TTC549 (cell line): Measurements from ENCODE around the gene FBXO24.

Experiments
- FAIRE-seq: peaks from 2 replicates; lab custom pipeline; 2012; peaks lifted over from hg19 to GRCh38; lab: Jason Lieb, UNC

Gene FBXO24

DNA sequence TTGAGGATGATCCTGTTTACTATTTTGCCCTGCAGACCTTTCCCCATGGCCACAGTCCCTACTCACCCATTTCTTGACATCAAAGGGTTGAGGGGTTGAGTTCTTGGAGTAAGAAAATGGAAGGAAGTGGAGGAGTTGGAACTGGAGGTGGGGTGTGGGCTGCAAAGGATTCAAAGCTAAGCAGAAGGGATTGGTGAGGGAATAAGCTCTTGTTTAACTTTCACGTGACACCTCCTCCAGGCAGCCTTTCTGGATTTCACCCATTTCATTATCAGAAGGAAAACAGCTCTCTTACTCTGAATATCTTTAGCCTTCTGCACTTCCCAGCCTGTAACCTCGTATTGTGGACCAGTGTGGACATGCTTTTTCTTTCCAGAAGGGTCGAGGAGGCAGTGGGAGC, 39.9 kb downstream of the FBXO24 start:
- FAIRE-seq, result no peak

DNA sequence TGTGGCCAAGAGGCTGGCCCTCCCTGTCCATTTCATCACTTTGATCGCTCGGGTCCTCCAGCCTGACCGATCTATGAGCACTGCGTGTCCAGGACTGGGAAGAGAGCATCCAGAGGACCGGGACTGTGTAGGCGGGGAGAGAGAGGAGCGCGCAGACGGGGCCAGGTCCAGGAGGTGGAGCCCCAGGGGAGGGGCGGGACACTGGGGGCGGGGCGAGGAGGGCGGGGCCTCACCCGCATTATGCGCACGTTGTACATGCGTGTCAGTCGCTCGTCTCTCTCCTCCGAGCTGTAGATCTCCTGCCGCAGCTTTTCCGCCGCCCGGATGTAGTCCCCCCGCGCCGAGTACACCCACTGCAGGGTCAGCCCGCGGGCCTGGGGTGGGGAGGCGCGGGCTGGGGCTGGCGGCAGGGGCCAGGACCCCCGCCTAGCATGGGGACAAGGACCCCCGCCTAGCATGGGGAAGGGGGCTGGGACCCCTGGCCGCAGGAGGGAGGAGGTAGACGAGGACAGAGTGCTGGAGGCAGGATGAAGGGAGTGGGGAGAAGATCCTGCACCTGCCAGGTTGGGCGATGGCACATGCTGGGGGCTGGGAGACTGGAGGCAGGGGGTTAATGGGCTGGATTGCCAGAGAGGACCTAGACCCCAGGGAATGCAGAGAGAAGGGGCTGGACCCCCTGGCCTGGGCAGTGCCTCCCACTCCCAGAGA, 40.6 kb downstream of the FBXO24 start:
- FAIRE-seq, result no peak

DNA sequence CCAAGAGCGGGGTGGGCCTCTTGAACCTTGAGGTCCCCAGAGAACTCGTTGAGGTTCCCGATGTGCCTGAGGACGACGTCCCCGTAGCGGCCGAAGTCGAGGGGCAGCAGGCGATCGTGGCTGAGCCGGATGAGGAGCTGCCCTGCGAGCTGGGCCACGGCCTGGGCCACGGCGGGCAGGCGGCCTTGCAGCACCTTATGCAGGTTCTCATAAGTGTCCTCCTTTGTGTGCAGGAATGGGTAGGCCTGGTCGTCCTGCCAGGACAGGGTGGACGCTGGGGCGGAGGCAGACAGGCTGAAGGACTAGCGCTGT, 41.1 kb downstream of the FBXO24 start:
- FAIRE-seq, result no peak

DNA sequence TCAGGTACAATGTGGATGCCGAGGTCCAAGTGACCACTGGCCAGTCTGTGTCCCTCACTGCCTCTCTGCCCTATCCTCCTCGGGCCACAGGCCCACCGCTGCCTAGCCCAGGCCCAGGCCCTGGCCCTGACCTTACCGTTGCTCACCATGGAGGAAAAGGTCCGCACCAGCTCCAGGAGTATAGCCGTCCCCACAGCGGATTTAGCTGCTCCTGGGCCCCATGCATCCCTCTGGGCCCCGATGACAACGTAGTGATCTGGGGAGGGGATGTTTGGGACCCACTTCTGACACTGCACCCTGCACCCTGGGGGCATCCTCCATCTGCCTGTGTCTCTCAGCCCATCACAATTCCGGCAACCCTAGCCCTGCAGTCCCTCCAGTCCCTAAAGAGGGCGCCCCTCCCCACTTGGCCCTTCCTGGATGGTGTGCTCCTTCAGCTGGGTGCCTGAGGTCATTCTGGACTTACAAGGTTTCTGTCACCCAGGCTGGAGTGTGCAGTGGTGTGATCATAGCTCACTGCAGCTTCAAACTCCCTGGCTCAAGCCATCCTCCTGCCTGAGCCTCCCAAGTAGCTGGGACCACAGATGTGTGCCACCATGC, 43.1 kb downstream of the FBXO24 start:
- FAIRE-seq, result no peak

DNA sequence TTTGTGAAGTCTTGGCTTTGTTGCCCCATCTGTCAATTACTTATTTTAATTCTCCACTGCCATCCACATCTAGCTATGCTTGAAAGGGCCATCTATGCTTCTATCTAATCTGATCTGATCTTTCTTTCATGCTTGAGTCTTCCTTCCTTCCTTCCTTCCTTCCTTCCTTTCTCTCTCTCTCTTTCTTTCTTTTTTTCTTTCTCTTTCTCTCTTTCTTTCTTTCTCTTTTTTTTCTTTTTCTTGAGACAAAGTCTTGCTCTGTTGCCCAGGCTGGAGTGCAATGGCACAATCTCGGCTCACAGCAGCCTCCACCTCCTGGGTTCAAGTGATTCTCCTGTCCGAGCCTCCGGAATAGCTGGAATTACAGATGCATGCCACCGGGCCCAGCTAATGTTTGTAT, 43.9 kb downstream of the FBXO24 start:
- FAIRE-seq, result no peak

DNA sequence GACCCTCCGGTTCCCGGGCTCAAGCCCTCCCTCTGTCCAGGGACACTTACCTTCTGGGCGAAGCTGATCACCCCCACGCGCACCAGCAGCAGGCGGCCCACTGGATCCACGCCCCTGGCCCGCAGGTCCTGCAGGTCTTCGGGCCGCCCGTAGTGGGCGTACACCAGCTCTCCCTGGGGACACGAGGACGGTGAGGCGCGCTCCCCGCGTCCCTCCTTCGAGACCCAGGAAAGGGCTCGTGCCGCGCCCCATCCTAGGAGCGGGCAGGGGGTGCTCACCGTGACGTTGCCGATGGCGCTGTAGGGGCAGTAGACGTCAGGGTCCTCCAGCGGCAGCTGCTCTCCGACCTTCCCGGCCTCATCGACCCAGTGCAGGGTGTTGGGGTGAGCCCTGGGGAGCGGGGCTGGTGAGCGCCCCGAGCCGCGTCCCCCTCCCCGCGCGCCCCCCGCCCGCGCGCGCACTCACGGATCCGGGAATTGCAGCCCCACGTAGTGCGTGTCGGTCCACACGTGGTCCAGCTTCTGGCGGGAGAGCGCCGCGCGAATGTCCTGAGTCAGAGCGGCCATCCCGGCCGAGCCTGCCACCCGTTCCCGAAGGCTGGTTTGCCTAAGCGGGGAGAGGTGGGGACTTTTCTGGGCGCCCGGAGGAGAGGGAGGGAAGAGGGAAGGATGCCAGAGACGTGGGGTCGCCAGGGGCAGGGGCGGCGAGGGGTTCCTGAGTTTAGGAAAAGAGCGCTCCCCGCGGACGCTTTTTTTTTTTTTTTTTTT, 47.0 kb downstream of the FBXO24 start:
- no peak for FAIRE-seq

DNA sequence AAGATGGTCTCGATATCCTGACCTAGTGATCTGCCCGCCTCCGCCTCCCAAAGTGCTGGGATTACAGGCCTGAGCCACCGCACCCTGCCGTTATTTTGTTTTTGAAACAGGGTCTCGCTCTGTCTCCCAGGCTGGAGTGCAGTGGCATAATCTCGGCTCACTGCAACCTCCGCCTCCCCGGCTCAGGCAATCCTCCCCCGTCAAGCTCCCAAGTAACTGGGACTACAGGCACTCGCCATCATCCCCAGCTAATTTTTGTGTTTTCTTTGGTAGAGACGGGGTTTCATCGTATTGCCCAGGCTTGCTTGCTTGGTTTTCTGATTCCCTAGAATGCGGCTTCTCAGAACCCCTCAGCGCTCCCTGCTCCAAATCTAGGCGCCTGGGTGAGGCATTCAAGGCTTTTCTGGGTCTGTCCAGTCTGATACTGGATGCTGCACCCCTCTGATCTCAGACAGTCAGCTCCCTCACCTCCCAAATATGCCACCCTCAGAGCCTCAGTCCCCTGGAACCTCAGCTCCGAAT, 53.9 kb downstream of the FBXO24 start:
- no peak for FAIRE-seq

DNA sequence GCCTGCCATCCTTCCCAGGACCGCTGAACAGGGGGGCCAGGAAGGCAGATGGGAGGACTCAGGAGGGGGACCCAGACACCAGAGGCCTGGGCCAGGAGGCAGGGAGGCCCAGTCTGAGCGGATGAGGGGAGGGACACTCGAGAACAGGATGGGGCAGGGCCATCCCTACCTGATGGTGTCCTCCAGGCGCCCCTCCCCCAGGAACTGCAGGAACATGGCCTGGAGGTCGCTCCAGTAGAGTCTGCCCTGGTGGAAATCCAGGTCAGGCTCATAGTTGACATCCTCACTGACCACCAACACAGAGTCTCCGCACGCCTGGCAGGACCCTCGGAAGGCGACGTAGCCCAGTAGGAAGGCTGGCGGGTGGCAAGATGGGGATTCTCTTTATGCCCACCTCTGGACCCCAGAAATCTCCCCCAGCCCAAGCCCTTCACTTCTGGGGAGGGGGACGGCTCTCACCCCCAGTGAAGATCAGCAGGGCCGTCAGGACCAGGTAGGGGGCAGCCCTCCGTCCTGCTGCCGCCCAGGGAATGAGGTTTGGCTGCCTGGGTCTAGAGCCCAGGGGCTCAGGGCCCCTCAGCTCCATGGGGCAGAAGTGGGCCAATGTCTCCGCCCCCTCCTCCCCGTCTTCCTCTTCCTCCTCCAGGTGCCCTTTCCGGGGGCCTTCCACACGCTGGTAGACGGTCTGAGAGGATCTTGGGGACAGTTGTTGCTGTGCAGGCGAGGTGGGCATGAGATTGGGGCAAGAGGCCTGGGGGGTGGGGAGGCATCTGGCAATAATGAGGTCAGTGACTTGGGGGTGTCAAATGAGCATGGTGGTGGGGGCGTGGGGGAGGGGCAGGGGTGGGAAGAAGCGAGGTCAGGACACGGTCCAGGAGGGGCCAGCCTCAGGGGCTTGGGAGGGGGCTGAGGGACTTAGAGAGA, 54.7 kb downstream of the FBXO24 start:
- FAIRE-seq, result no peak

DNA sequence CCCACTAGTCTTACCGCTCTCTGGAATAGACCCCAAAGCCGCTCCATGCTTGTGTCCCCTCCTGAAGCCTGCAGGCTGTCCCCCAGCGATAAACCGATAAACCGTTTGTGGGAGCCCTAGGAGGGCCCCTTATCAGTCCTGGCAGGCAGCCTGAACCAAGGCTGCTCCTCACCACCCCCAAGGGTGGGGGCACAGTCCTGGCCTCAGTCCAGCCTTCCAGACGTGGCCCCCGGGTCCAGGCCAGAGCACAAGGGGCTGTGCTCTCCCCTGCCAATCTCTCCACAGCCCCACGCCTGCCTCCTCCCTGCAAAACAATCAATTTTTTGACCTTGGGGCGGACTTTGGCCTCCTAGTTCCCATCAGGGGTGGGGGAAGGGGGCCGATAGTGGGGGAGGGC, 55.3 kb downstream of the FBXO24 start, which contains the start of gene TFR2:
Gene TFR2, minus strand, starts transcription at position 90 of the 397 bp plus-strand sequence. Its CDS starts 43 bp downstream, at position 47.
- FAIRE-seq, result no peak

DNA sequence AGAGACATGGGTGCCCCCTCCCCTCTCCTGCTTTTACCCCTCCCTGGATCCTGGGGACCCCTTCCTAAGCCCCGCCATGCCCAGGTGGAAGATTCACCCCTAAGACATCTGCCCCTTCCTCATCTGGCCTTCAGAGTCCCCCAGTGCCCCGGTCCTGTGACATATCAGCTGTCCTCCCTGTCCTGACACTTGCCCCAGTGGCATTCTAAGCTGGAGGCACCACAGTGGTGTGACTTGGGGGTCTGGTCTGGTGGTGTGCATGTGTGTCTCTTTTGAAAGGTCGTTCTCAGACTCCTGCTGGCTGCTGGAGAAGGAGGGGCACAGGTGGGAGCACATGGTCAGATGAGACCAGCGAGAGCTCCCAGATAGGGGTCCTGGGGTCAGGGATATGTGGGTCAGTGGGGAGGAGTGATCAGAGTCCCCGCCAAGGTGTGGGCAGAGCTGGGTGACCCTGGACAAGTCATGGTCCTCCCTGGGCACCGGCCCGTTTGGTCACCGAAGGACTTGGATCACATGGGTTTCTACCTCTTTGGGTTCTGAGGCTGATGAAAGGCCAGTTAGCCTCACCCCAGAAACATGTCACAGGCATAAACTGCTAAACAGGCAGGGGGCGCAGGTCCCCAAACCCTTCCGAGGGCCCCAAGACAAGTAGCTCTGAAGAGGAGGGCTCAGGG, 55.9 kb downstream of the FBXO24 start:
- no peak for FAIRE-seq

DNA sequence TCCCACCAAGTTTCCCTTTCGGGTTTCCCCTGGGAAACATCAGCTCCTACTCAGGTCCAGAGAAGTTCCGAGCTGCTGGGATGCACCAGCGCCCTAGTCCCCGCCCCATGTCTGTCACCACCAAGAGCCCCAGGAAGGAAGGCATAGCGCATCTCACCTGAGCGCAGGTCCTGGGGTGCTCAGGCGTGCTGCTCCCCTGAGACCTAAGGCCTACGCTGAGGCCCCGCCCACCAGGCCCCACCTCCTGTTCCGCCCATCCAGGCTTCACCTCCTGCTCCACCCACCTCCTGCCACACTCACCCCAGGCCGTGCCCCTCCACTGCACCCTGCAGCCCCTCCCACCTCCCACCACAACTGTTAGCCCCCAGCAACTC, 56.4 kb downstream of the FBXO24 start:
- no peak for FAIRE-seq

DNA sequence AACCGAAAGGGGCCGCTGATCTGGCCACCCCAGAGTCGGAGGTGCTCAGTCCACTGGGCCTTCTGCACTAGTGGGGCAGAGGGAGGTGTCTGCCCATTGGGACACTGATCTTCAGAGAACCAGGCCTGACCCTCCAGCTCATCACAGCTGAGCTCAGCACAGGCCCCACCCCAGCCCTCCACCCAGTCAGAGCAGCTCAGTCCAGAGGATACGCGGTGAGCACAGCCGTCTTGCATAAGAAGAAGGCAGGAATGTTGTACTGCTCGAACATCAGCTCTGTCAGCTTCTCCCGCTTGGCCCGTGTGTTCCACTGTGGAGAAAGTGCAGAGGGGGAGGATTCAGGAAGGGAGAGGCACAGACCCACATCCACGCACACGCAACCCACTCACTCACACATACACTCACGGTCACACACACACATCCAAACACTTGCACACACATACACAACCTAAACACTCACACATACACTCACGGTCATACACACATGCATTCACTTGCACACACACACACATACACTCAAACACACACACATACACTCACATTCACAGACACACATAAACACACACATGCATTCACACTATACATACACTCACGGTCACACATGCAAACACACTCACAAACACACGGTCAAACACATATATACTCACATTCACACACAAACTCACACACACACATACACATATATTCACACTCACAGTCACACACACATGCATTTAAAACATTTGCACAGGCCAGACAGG, 63.9 kb downstream of the FBXO24 start:
- FAIRE-seq, result no peak
